HG03378 (cell line): ENCODE data around the gene MEF2B.
"Not testable (repeated sequence)": the region's sequence is repeated elsewhere in the genome, so short reads cannot be mapped to it uniquely, and the experiment has no call there.

Source experiments
- ATAC-seq: cut with Tn5 transposase; IDR thresholded peaks from one replicate; pipeline ENCODE4 v1.9.1; 2021; ENCODE audit warnings: mild to moderate bottlenecking, moderate library complexity; ENCODE audit not compliant: unreplicated experiment

Gene MEF2B

GRCh38 chr19:19157808-19158207 is 12.3 kb downstream of the MEF2B start:
- no peak for ATAC-seq

- peak; percentile 72 for ATAC-seq
These were observed 14.4 kb downstream of the MEF2B start for GRCh38 chr19:19155495-19156219.

GRCh38 chr19:19154768-19155494 is 15.1 kb downstream of the MEF2B start:
- ATAC-seq, result no peak

GRCh38 chr19:19152668-19153384 is 17.2 kb downstream of the MEF2B start:
- no peak for ATAC-seq

- ATAC-seq, result no peak
These were observed 18.6 kb downstream of the MEF2B start for GRCh38 chr19:19151418-19151817.

- ATAC-seq, result no peak
These were observed 20.6 kb downstream of the MEF2B start for GRCh38 chr19:19149435-19149834.

- ATAC-seq, result not testable (repeated sequence)
These were observed 21.6 kb downstream of the MEF2B start for GRCh38 chr19:19148504-19148903.

- ATAC-seq, result no peak
These were observed 22.7 kb downstream of the MEF2B start for GRCh38 chr19:19147344-19147743.

GRCh38 chr19:19146865-19147264 is 23.2 kb downstream of the MEF2B start:
- ATAC-seq, result no peak

- no peak for ATAC-seq
These were observed 24.1 kb downstream of the MEF2B start for GRCh38 chr19:19145684-19146608.

GRCh38 chr19:19145281-19145680 is 24.8 kb downstream of the MEF2B start:
- no peak for ATAC-seq

- no peak for ATAC-seq
These were observed 27.7 kb downstream of the MEF2B start for GRCh38 chr19:19142347-19142746.

- ATAC-seq, result no peak
These were observed 29.6 kb downstream of the MEF2B start for GRCh38 chr19:19140476-19140875.

GRCh38 chr19:19139876-19140229 is 30.2 kb downstream of the MEF2B start:
- ATAC-seq, result no peak

- peak; percentile 93 for ATAC-seq
These were observed 31.7 kb downstream of the MEF2B start, which contains the start of gene TMEM161A for GRCh38 chr19:19138109-19138981. Gene TMEM161A, minus strand, starts transcription at chr19:19138478. Its CDS starts 50 bp downstream, at chr19:19138428.

GRCh38 chr19:19137556-19138108 is 32.4 kb downstream of the MEF2B start:
- no peak for ATAC-seq

GRCh38 chr19:19135713-19136112 is 34.4 kb downstream of the MEF2B start:
- not testable (repeated sequence) for ATAC-seq

GRCh38 chr19:19134687-19135158 is 35.3 kb downstream of the MEF2B start:
- no peak for ATAC-seq

- no peak for ATAC-seq
These were observed 36.1 kb downstream of the MEF2B start for GRCh38 chr19:19133985-19134384.
